Measurements from ENCODE around the gene NWD2.
"Not testable (repeated sequence)": the region's sequence is repeated elsewhere in the genome, so short reads cannot be mapped to it uniquely, and the experiment has no call there.

Gene NWD2

DNA sequence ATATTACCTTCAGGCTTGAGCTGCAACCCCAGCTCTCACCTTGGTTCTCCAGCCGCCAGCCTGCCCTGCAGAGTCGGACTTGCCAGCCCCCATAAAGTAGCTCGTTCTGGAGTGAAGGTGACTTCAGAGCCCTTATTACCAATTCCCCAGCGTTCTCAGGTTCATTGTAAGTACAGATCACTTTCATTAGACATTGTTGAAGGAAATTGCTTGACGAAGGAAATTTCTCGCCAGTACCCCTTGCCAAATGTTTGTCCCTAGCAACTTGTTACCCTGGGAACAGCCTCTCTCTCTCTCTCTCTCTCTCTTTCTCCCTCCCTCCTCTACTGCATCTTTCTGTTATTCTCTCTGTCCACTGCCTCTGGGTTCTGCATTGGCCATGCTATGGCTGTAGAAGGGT is 153.0 kb downstream of the NWD2 start:
- no peak for DNase-seq (ENCODE audit: low spot score)

- DNase-seq (ENCODE audit: low spot score), result no peak
Observed at GRCh38 chr4:37400241-37400881, 155.8 kb downstream of the NWD2 start.

DNA sequence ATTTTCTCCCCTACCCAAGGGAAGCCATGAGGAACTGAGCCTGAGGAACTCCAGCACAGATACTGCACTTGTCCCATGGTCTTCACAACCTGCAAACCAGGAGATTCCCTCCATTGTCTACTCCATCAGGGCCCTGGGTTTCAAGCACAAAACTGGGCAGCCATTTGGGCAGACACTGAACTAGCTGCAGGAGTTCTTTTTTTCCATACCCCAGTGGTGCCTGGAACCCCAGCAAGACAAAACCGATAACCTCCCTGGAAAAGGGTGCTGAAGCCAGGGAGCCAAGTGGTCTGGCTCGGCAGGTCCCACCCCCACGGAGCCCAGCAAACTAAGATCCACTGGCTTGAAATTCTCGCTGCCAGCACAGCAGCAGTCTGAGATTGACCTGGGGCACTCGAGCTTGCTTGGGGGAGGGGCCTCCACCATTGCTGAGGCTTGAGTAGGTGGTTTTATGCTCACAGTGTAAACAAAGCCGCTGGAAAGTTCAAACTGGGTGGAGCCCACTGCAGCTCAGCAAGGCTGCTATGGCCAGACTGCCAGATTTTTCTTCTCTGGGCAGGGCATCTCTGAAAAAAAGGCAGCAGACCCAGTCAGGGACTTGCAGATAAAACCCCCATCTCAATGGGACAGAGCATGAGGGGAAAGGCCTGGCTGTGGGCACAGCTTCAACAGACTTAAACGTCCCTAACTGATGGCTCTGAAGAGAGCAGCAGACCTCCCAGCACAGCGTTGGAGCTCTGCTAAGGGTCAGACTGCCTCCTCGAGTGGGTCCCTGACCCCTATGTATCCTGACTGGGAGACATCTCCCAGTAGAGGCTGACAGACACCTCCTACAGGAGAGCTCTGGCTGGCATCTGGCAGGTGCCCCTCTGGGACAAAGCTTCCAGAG is 163.6 kb downstream of the NWD2 start:
- DNase-seq (ENCODE audit: low spot score), result not testable (repeated sequence)

- DNase-seq (ENCODE audit: low spot score), result not testable (repeated sequence)
Observed at GRCh38 chr4:37413612-37414011, 169.1 kb downstream of the NWD2 start.

- DNase-seq (ENCODE audit: low spot score), result no peak
Observed at GRCh38 chr4:37415845-37416369, 171.4 kb downstream of the NWD2 start.

DNA sequence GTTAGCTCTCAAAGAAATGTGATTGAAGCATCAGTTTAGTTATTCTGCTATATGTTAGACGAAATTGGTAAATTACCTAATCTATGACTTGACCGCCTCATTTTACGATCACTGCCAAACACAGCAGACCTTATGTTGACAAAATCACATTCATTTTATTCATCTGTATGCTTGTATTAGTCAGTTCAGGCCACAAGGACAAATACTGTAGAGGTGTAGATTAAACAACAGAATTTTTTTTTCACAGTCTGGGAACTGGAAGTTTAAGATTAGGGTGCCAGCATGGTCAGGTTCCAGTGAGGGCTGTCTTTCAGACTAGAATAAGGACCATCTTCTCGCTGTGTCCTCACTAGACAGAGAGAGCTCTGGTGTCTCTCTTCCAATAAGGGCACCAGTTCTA is 177.1 kb downstream of the NWD2 start:
- no peak for DNase-seq (ENCODE audit: low spot score)

GRCh38 chr4:37422102-37422501 is 177.6 kb downstream of the NWD2 start:
- DNase-seq (ENCODE audit: low spot score), result no peak

- no peak for DNase-seq (ENCODE audit: low spot score)
Observed at GRCh38 chr4:37422638-37423037, 178.1 kb downstream of the NWD2 start.

GRCh38 chr4:37423310-37423709 is 178.8 kb downstream of the NWD2 start:
- no peak for DNase-seq (ENCODE audit: low spot score)

- DNase-seq (ENCODE audit: low spot score), result no peak
Observed at GRCh38 chr4:37424753-37425152, 180.2 kb downstream of the NWD2 start.

DNA sequence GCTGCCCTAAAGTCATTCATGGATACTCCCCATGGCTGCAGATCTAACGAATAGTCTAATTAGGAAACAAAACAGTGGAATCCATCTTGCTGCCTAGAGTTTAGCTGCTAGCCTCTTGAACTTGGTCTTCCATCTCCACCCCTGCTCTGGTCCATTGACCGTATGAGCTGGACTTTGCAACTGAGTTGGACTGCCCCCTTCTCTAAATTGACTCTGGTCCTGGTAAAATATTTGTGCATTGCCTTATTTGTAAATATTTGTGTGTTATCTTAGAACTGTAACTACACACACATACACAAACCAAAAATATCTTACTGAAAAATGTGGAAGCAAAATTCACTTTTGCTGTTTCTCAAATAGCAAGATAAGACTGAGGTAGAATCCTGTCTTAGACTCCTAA is 181.3 kb downstream of the NWD2 start:
- DNase-seq (ENCODE audit: low spot score), result no peak

GRCh38 chr4:37427193-37427592 is 182.7 kb downstream of the NWD2 start:
- DNase-seq (ENCODE audit: low spot score), result no peak

DNA sequence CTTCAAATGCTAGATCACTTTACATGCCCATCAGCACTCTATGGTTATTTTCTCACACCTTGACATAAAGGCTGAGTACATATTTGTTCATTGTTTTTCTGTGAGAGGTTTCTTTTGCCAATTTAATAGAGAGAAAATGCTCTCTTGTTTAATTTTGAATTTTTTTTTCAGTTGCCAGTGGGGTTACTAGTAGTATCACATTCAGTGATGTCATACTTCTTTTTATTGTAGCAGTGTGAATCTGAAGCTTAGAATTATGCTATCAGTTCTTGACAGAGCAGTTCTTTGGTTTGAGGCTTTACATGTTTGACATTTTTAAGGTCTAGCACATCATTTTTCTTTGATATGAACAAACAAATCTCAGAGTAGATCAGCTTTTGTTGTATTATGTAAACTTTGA is 185.4 kb downstream of the NWD2 start:
- no peak for DNase-seq (ENCODE audit: low spot score)

GRCh38 chr4:37430718-37431416 is 186.3 kb downstream of the NWD2 start:
- no peak for DNase-seq (ENCODE audit: low spot score)

GRCh38 chr4:37431417-37431743 is 186.8 kb downstream of the NWD2 start:
- no peak for DNase-seq (ENCODE audit: low spot score)

DNA sequence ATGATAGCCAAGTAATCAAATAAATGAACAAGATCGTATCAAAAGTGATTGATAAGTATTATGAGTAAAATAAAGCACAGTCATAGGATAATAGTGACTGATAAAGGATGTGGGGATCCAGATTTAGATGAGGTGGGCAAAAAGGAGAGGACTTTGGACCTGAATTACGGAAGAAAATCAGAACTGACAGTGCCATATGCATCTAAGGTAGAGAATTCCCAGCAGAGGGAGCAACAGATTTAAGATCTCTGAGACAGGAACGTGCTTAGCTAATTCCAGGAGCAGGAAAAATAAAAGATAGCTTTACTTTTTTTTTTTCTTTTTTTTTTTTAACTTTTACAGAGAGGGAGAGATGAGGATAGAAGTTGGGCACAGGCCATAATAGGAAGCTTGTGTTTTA is 189.9 kb downstream of the NWD2 start:
- no peak for DNase-seq (ENCODE audit: low spot score)

- DNase-seq (ENCODE audit: low spot score), result no peak
Observed at GRCh38 chr4:37436546-37436945, 192.0 kb downstream of the NWD2 start.

- DNase-seq (ENCODE audit: low spot score), result no peak
Observed at GRCh38 chr4:37437163-37437562, 192.6 kb downstream of the NWD2 start.

GRCh38 chr4:37438564-37439279 is 194.2 kb downstream of the NWD2 start:
- no peak for DNase-seq (ENCODE audit: low spot score)

DNA sequence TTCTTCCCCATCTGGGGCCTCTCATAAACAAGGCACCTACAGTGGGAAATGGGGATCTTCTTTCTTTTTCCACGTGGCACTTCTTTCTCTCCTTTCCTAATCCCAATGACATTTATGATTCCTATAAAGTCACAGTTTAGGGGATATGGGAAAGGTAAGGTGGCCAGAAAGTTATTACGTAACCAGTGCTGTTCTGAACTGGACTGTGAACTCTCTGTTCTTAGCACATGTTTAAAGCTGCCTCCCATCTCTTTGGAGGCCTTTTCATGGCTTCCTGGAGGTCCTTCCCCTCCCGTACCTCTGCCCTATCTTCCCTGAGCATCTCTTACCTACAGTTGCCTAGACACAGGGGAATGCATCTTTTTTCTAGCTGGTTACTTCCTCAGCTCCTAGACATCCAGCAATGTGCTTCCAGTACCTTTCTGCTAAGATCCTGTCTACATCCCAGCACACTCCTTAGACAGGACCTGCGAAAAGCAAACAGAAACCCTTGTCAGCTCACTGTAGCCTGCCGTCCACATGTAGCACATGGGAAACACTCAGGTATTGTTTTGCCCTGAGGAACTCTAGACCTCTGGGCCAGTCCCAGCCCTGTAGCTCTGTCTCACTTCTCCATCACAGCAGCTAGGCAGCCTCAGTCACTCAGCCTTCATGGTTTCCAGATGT is 195.4 kb downstream of the NWD2 start:
- DNase-seq (ENCODE audit: low spot score), result no peak

GRCh38 chr4:37440501-37440900 is 196.0 kb downstream of the NWD2 start:
- DNase-seq (ENCODE audit: low spot score), result no peak

Data from hematopoietic multipotent progenitor cell treated with erythropoietin and hydrocortisone succinate and interleukin-3 and kit ligand, for 17 days (in vitro differentiated cells).